Measurements from ENCODE around the gene HKDC1.
"Not testable (repeated sequence)": the region's sequence is repeated elsewhere in the genome, so short reads cannot be mapped to it uniquely, and the experiment has no call there.

The HKDC1 gene

GRCh38 chr10:69279110-69279509 is 59.0 kb downstream of the HKDC1 start:
- H3K27ac ChIP-seq (replicated peaks) = no peak overlapping the region
- no peaks in the 10 kb centered on the region for H3K27me3 ChIP-seq (ENCODE audit: insufficient read depth, poor library complexity, severe bottlenecking)
- no peak overlapping the region for H3K4me3 ChIP-seq (replicated peaks; ENCODE audit: insufficient read depth, low read length)
- peak; percentile 21; the same call in 1 of the 2 replicates for TF ChIP-seq SPI1 (IDR thresholded peaks at IDR 0.05; ENCODE audit: borderline replicate concordance, low read depth)
- TF ChIP-seq REST (IDR thresholded peaks at IDR 0.05; ENCODE audit: insufficient replicate concordance, low read depth) = no peak
- TF ChIP-seq POLR2AphosphoS5 (IDR thresholded peaks at IDR 0.05; ENCODE audit: low read depth) = no peak
- DNase-seq (ENCODE audit: low read depth in 1 of 2, low spot score in 1 of 2) = peak in 1 of 2 experiments; percentile 44

GRCh38 chr10:69281507-69282413 is 61.6 kb downstream of the HKDC1 start:
- Histone ChIP-seq H3K27me3 (ENCODE audit: insufficient read depth, poor library complexity, severe bottlenecking) (no peaks in the 10 kb centered on the region), H3K27ac (replicated peaks) (no peak overlapping the region), H3K4me3 (replicated peaks; ENCODE audit: insufficient read depth, low read length) (no peak overlapping the region)
- no peak for DNase-seq (ENCODE audit: low read depth in 1 of 2, low spot score in 1 of 2)
- TF ChIP-seq, protein P1, sequence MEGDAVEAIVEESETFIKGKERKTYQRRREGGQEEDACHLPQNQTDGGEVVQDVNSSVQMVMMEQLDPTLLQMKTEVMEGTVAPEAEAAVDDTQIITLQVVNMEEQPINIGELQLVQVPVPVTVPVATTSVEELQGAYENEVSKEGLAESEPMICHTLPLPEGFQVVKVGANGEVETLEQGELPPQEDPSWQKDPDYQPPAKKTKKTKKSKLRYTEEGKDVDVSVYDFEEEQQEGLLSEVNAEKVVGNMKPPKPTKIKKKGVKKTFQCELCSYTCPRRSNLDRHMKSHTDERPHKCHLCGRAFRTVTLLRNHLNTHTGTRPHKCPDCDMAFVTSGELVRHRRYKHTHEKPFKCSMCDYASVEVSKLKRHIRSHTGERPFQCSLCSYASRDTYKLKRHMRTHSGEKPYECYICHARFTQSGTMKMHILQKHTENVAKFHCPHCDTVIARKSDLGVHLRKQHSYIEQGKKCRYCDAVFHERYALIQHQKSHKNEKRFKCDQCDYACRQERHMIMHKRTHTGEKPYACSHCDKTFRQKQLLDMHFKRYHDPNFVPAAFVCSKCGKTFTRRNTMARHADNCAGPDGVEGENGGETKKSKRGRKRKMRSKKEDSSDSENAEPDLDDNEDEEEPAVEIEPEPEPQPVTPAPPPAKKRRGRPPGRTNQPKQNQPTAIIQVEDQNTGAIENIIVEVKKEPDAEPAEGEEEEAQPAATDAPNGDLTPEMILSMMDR (IDR thresholded peaks at IDR 0.05; ENCODE audit: insufficient read depth, low read length) = no peak
- TF ChIP-seq SPI1 (IDR thresholded peaks at IDR 0.05; ENCODE audit: borderline replicate concordance, low read depth) (no peak), REST (IDR thresholded peaks at IDR 0.05; ENCODE audit: insufficient replicate concordance, low read depth) (no peak), GABPA (IDR thresholded peaks at IDR 0.05; ENCODE audit: low read depth) (no peak), POLR2AphosphoS5 (IDR thresholded peaks at IDR 0.05; ENCODE audit: low read depth) (no peak)

- not testable (repeated sequence) for H3K27me3 ChIP-seq (ENCODE audit: insufficient read depth, poor library complexity, severe bottlenecking); H3K4me3 ChIP-seq (replicated peaks; ENCODE audit: insufficient read depth, low read length); H3K27ac ChIP-seq (replicated peaks); DNase-seq (ENCODE audit: low read depth in 1 of 2, low spot score in 1 of 2)
These were observed 64.3 kb downstream of the HKDC1 start for GRCh38 chr10:69284402-69284801.

DNA sequence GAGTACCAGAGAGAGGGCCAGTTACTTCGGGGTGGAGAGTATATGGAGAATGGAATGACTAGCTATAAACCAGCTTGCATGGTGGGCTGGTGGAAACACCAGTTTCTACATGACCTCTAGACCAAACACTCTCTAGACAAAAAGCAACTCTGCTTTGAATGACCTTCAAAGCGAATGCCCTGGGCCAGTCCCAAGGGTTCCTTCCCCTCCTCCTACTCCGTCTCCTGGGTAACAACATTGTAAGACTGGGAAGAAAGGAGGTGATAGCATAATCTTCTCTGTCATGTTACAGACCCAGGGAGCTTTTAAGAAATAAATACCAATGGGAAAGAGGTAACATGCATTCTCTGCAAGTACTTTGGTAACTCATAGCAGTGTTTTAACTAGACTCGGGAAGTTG is 65.6 kb downstream of the HKDC1 start:
- TF ChIP-seq REST (IDR thresholded peaks at IDR 0.05; ENCODE audit: insufficient replicate concordance, low read depth) (no peak), SPI1 (IDR thresholded peaks at IDR 0.05; ENCODE audit: borderline replicate concordance, low read depth) (no peak), GABPA (IDR thresholded peaks at IDR 0.05; ENCODE audit: low read depth) (no peak), POLR2AphosphoS5 (IDR thresholded peaks at IDR 0.05; ENCODE audit: low read depth) (no peak)
- TF ChIP-seq, protein P1 (IDR thresholded peaks at IDR 0.05; ENCODE audit: insufficient read depth, low read length) = no peak
- no peak for DNase-seq (ENCODE audit: low read depth in 1 of 2, low spot score in 1 of 2)
- Histone ChIP-seq H3K4me3 (replicated peaks; ENCODE audit: insufficient read depth, low read length) (no peak overlapping the region), H3K27me3 (ENCODE audit: insufficient read depth, poor library complexity, severe bottlenecking) (no peaks in the 10 kb centered on the region), H3K27ac (replicated peaks) (no peak overlapping the region)

Data from HL-60 (cell line).